ENCODE results near the gene FHAD1.

- TF ChIP-seq CTCF (IDR thresholded peaks at IDR 0.05), result no peak
- no peak for TF ChIP-seq POLR2A (IDR thresholded peaks at IDR 0.05)
Measured at GRCh38 chr1:15197591-15198447, 49.2 kb upstream of the FHAD1 start.

All from right lobe of liver (tissue), 4 donors.